Fibroblast of skin of abdomen (primary cell): ENCODE measurements around the gene NPAS2.
A peak's percentile ranks its signal among the peaks of the same experiment; 100 is the strongest.

Experiments used
- DNase-seq: peaks from one replicate; pipeline ENCODE4 v3.0.0-alpha.2; 2013

Gene NPAS2

GRCh38 chr2:100974712-100975520, 155.0 kb downstream of the NPAS2 start:
- DNase-seq: no peak

DNA sequence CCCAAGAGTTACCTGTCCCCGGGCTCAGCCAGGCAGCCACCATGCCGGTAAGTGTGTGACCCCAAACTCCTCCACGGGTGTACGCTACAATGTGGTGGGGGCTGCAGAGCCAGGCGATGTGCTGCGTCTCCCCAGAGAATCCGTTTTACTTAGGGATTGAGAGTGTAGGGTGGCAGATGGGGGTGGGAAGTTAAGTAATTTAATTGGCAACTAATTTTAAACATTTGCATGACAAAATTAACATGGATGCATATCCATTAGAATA, 155.5 kb downstream of the NPAS2 start:
- no peak for DNase-seq

GRCh38 chr2:100976061-100976460, 156.1 kb downstream of the NPAS2 start:
- DNase-seq: no peak

- DNase-seq: peak; percentile 54
Measured at GRCh38 chr2:100976645-100977391, 156.9 kb downstream of the NPAS2 start.

GRCh38 chr2:100977511-100977910, 157.6 kb downstream of the NPAS2 start:
- no peak for DNase-seq

DNA sequence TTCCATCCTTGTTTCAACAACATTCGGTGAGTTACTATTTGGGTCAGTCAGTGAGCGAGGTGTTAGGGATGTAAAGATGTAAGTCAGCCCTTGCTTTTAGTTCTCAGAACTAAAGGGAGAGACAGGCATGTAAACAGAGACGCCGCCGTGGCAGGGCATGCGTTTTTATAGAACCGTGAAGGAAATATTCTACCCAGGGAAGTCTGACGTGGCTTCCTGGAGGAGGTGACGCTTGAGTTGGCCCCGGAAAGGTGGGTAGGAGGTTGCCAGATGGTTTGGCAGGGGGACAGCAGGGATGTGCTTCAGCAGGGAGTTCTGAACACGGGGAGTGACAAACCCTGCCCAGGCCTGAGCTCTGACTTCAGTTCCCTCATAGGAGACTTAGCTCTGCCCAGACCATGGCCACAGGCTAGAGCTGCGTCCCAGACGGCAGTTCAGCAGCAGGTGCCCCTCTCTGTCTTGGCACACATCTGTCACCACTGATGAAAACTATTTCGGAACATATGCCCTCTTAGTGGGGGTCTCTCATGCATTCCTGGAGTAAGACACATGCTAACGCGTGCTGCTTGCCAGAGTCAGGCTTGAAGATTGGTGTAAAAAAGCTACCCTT, 158.7 kb downstream of the NPAS2 start:
- DNase-seq: peak; percentile 26

DNA sequence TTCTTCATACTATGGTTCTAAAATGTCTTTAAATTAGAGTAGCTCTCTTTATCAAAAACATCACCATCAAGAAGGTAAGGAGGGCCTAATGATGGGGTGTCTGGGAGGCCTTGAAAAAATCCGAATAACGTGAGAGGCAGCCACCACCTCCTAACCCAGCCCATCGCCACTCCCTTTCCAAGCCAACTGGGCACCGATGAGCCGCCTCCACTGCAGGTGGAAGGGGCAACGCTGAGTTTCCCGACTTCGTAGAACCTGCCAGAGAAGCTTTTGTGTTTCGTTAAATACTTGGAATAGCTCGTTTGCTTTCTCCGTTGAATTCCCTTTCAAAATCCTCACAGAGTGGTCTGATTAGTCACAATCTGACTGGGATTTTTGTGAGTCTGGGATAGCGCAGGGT, 160.1 kb downstream of the NPAS2 start:
- DNase-seq: no peak

GRCh38 chr2:100981011-100981410, 161.1 kb downstream of the NPAS2 start:
- no peak for DNase-seq

DNA sequence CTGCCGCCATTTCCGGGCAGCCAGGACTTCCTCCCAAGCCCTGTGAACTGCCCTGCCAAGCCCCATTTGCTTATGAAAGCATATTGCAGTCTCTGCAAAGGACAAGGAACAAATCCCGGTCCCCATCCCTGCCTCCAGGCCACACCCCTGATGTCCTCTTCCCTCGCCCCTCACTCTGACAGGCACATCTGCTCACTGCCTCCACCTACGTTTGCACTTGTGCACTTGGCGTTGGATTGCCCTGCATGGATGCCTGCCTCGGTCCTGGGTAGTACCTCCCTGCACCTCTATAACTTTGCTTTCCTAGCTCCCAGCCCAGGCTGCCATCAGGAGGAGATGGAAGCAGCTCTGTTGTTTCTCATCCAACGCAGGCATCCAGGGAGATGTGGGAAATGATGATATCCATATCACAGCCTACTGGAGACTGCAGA, 162.5 kb downstream of the NPAS2 start:
- DNase-seq: no peak

DNA sequence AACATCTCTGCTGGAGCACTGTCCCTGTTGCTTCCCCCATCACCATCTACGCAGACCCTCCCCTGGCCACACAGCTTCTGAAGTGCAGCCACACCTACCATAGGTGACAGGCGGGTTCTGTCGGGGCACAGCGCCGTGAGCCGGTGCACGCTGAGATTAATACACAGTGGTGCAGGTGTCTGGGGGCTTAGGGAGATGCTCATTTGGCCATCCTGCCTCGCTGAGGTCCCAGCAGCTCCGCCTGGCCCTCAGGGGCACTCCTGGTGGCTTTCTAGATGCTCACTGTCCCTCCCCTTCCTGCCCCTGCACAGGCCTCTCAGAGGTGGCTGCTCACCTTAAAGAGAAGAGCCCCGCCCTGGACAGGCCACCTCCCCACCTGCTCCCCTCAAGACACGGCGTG, 163.3 kb downstream of the NPAS2 start:
- no peak for DNase-seq

DNA sequence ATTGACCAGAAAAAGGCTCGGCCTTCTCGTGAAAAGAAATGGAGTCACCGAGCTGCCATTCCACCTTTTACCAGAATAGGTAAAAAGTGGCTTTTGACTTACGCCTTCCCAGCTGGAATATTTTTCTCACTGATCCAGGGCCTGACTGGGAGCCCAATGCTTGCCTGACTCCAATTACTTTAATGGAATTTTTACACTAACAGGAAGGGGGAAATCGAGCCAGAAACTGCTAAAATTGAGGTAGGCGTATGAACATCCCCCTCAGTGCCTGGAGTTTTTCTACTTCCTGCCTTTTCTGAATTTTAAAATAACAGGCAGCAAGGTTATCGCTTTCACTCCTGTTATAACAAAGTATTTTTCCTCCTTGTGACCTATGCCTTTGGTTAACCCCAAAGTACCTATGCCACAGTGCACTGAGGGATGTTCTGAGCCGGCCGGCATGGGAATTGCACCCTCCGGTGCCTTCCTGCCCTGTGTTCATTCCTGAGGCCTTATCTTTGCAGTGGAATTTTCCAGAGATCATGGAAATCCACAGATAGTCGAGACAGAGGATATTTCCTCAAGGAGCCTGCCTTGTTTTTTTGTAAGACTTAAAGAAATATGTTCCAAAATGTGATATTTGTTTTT, 163.9 kb downstream of the NPAS2 start:
- DNase-seq: no peak

DNA sequence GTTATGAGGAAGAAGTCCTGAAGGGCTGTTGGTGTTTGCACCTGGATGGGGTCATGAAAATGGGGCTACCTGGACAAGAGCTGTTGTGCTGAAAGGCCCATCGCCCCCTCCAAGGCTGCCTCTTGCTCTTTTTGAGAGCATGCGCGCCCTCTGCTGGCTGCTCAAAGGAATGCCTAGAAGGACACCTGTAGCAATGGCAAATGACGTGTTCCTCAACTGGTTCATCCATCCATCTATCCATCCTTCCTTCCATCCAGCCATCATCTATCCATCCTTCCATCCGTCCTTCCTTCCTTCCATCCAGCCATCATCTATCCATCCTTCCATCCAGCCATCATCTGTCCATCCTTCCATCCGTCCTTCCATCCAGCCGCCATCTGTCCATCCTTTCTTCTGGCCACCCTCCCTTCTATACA, 165.0 kb downstream of the NPAS2 start:
- peak; percentile 66 for DNase-seq

GRCh38 chr2:100986157-100986556, 166.2 kb downstream of the NPAS2 start:
- DNase-seq: no peak

DNA sequence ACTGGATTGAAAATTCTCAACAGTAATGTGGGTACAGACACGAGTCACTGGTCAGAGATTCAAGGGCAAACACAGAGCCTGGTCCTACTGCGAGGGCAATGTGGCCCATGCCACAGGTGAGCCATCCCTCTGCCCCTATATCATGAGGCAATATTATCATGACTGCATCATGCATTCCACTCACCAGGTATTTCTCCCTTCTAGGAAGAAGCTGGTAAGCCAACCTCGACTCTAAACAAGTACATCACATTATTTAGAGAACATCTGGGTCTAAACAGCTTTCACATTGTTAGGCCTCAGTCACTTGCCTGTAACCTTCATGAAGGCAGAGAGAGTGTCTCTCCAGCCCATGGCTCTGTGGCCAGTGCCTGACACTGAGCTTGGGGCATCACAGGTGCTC, 167.6 kb downstream of the NPAS2 start:
- DNase-seq: no peak

DNA sequence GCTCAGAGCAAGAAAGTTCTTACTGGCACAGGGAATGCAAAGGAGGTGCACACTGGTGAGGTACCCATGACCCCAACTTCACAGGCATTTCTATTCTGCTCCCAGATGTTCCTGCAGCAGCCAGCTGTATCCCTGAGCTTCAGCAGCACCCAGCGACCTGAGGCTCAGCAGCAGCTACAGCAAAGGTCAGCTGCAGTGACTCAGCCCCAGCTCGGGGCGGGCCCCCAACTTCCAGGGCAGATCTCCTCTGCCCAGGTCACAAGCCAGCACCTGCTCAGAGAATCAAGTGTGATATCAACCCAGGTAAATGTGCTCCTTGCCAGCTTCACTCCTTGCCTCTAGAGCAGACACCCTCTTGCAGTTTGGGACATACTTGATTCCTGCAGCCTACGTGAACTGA, 168.0 kb downstream of the NPAS2 start:
- DNase-seq: no peak

GRCh38 chr2:100988630-100989417, 168.9 kb downstream of the NPAS2 start:
- peak; percentile 43 for DNase-seq

DNA sequence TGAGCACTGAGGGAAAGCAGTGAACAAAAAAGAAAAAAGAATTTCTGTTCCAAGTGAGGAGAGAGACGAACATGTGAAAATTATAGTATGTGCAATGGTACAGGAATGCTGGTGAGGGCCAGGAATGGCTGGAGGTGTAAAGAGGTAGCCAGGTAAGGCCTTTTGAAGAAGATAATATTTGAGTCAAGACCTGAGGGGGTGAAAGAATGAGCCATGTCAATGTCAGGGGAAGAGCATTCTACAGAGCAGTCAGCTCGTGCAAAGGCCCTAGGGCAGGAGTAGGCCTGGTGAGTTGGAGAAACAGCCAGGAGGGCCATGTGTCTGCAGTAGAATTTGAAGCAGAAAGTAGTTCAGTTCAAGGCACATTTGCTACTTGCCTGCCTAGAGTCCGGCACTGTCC, 169.7 kb downstream of the NPAS2 start:
- DNase-seq: no peak

- no peak for DNase-seq
Measured at GRCh38 chr2:100990166-100990565, 170.2 kb downstream of the NPAS2 start.

DNA sequence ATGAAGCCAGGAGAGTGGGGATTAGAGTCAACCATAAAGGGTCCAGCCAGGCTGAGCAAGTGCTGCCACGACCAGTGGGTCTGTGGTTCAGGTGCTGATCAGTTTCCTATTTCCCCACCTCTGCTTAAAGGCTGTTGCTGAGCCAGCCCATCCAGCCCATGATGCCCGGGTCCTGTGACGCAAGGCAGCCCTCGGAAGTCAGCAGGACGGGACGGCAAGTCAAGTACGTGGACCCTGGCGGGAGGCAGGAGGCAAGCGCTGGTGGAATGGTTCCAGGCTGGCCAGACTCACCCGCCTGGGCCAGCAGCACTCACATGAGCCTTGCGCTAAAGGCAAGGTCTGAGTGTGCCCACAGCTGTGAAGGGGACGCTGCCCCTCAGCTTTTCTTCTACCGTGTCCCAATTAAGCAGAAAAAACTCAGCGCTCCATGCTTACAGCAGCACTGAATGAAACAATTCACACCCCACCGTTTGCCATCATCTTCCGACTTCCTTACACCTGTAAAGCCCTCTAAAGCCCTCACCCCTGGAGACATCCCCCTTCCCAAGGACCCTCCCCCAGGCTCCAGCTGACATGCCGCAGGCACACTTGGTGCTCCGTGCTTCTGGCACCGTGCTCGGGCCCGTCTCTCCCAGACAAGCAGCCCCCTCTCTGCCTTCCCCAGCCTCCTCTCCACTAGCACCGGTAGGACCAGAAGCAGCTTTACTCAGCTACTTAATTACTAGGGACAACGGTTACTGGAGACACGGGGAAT, 170.9 kb downstream of the NPAS2 start:
- no peak for DNase-seq

DNA sequence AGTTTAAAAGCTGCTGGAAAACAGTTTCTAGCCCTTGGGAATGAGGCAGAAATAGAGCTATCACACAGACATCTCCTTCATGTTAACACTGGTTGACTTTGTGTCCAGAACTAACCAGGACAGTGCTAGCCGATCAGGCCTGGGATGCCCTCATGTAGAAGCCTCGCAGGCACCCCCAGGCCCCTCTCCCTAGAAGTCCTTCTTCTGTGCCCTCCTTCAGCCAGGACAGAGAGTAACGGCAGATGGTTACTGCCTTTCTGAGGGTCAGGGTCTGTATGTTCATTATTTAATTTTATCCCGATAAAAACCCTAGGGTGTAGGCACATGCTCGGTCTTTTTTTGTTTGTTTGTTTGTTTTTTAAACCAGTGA, 171.4 kb downstream of the NPAS2 start:
- no peak for DNase-seq

GRCh38 chr2:100992262-100992661, 172.3 kb downstream of the NPAS2 start:
- no peak for DNase-seq

- DNase-seq: no peak
Measured at GRCh38 chr2:100993294-100993693, 173.4 kb downstream of the NPAS2 start.
